PC-3 (cell line): ENCODE measurements around the gene DNAAF1. TPM values are rescaled to one million over a fixed set of nuclear protein-coding genes. Genes with fewer than 3 reads are reported as not detected.
A peak's percentile ranks its signal among the peaks of the same experiment; 100 is the strongest.

Source experiments
- ATAC-seq: fragments of 200-7000 bp; cut with Tn5 transposase; 2 replicates; pipeline ENCODE4 v1.9.1; 2020; ENCODE audit warnings: mild to moderate bottlenecking, moderate library complexity
- BruUV-seq: library from RNA; stranded (reverse); fragments of 400-500 nt; replicated peaks from 2 replicates; lab custom pipeline; 2021; lab: Mats Ljungman, UMichigan
- CTCF ChIA-PET: fragments of 300-600 bp; sonication (Branson Sonifier 250); formaldehyde crosslinking; loops from one replicate; lab custom pipeline; 2022; ENCODE audit warnings: antibody characterized with exemption; lab: Charles Lee
- POLR2A ChIA-PET: fragments of 300-600 bp; sonication (Branson Sonifier 250); formaldehyde crosslinking; loops from one replicate; lab custom pipeline; 2022; ENCODE audit warnings: antibody characterized with exemption; ENCODE audit not compliant: unreplicated experiment; lab: Charles Lee
- DNase-seq: peaks from one replicate; pipeline ENCODE4 v3.0.0-alpha.2; 2015
- H2AFZ ChIP-seq: fragments of 300-600 bp; sonication (generic); 2 replicates; pipeline ENCODE4 v1.6.0; 2016; ENCODE audit warnings: antibody characterized with exemption, low read length
- H3F3A ChIP-seq: fragments of 300-600 bp; sonication (generic); one replicate; pipeline ENCODE4 v1.6.0; 2017; ENCODE audit warnings: antibody characterized with exemption, low read length, control low read depth, mild to moderate bottlenecking; ENCODE audit not compliant: unreplicated experiment
- H3K27ac ChIP-seq: fragments of 300-600 bp; sonication (generic); 2 replicates; pipeline ENCODE4 v1.5.1; 2016; ENCODE audit warnings: mild to moderate bottlenecking, low read length
- H3K27me3 ChIP-seq: fragments of 300-600 bp; sonication (generic); 2 replicates; pipeline ENCODE4 v1.6.1; 2016; ENCODE audit warnings: low read length, mixed read lengths
- H3K36me3 ChIP-seq: fragments of 300-600 bp; sonication (generic); 2 replicates; pipeline ENCODE4 v1.6.1; 2016; ENCODE audit warnings: low read depth, mixed run types, low read length, mixed read lengths
- H3K4me1 ChIP-seq: fragments of 300-600 bp; sonication (generic); 2 replicates; pipeline ENCODE4 v1.5.1; 2016; ENCODE audit warnings: low read length; ENCODE audit not compliant: insufficient read depth
- H3K4me2 ChIP-seq: fragments of 300-600 bp; sonication (generic); 2 replicates; pipeline ENCODE4 v1.6.0; 2016; ENCODE audit warnings: low read length
- H3K4me3 ChIP-seq: fragments of 300-600 bp; sonication (generic); 2 replicates; pipeline ENCODE4 v1.5.1; 2016; ENCODE audit warnings: mild to moderate bottlenecking, low read length, mixed read lengths
- H3K79me2 ChIP-seq: fragments of 300-600 bp; sonication (generic); 2 replicates; pipeline ENCODE4 v1.6.1; 2017; ENCODE audit warnings: low read length, mixed read lengths
- H3K9ac ChIP-seq: fragments of 300-600 bp; sonication (generic); 2 replicates; pipeline ENCODE4 v1.6.0; 2016; ENCODE audit warnings: mild to moderate bottlenecking, low read length
- H3K9me2 ChIP-seq: fragments of 300-600 bp; sonication (generic); replicated peaks from 2 replicates; pipeline ENCODE4 v1.6.1; 2016; ENCODE audit warnings: mixed run types, low read length, mixed read lengths
- H3K9me3 ChIP-seq: fragments of 300-600 bp; sonication (generic); 2 replicates; pipeline ENCODE4 v1.6.1; 2016; ENCODE audit warnings: low read length, mixed read lengths
- H4K20me1 ChIP-seq: fragments of 300-600 bp; sonication (generic); 2 replicates; pipeline ENCODE4 v1.6.1; 2016; ENCODE audit warnings: low read length, mixed read lengths
- EZH2 ChIP-seq: fragments of 300-600 bp; sonication (generic); IDR thresholded peaks from one replicate; pipeline ENCODE4 v1.6.1; 2017; ENCODE audit warnings: antibody characterized with exemption, mild to moderate bottlenecking, low read length; ENCODE audit not compliant: unreplicated experiment
- EZH2phosphoT487 ChIP-seq: fragments of 300-600 bp; sonication (generic); IDR thresholded peaks from 2 replicates; pipeline ENCODE4 v1.6.1; 2018; ENCODE audit warnings: mild to moderate bottlenecking, antibody characterized with exemption, low read length, borderline replicate concordance
- intact Hi-C: fragments of 100-400 bp; cut with micrococcal nuclease; formaldehyde crosslinking; loops from 2 replicates; pipeline ENCODE4 v1.9.0; 2023
- total RNA-seq: library from RNA; depleted of rRNA; stranded (reverse); fragments of >200 nt; gene quantifications from 2 replicates; pipeline ENCODE4 v1.2.3, GENCODE V29; 2014
- TF ChIP-seq, protein P1 (sequence below): fragments of 300-600 bp; sonication (generic); conservative IDR thresholded peaks from 2 replicates; pipeline ENCODE4 v1.5.1; 2017; ENCODE audit warnings: antibody characterized with exemption, low read depth, mild to moderate bottlenecking, low read length

DNAAF1 gene
- total RNA-seq, 1 experiment from 2014 or later, result not detected

DNA sequence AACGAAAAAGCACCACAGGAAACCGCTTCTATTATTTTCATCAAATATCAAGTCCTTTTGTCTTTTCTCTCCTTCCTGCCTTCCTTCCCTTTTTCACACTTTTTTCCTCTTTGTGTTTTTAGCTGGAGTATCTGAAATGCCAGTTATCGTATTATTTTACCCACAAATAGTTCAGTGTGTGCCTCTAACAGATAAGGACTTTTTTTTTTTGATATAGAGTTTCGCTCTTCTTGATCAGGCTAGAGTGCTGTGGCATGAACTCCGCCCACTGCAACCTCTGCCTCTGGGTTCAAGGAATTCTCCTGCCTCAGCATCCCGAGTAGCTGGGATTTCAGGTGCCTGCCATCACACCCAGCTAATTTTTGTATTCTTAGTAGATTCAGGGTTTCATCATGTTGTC, 10.7 kb downstream of the DNAAF1 start:
- 0 out of 2 replicates have a peak, but pooled peaks cover 3% of the 10 kb centered on the region for H3K27me3 ChIP-seq
- TF ChIP-seq EZH2 (no peak), EZH2phosphoT487 (no peak)
- TF ChIP-seq, protein P1, sequence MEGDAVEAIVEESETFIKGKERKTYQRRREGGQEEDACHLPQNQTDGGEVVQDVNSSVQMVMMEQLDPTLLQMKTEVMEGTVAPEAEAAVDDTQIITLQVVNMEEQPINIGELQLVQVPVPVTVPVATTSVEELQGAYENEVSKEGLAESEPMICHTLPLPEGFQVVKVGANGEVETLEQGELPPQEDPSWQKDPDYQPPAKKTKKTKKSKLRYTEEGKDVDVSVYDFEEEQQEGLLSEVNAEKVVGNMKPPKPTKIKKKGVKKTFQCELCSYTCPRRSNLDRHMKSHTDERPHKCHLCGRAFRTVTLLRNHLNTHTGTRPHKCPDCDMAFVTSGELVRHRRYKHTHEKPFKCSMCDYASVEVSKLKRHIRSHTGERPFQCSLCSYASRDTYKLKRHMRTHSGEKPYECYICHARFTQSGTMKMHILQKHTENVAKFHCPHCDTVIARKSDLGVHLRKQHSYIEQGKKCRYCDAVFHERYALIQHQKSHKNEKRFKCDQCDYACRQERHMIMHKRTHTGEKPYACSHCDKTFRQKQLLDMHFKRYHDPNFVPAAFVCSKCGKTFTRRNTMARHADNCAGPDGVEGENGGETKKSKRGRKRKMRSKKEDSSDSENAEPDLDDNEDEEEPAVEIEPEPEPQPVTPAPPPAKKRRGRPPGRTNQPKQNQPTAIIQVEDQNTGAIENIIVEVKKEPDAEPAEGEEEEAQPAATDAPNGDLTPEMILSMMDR, result no peak
- no TSS peak for BruUV-seq
- H4K20me1 ChIP-seq, result no peaks in the 10 kb centered on the region
- H3K36me3 ChIP-seq, result no peaks in the 10 kb centered on the region
- POLR2A ChIA-PET, result no interaction called here
- H3K9me2 ChIP-seq, result no peaks in the 10 kb centered on the region
- no peaks in the 10 kb centered on the region for H3F3A ChIP-seq
- no peak overlapping the region for H2AFZ ChIP-seq
- CTCF ChIA-PET, result no interaction called here
- H3K4me2 ChIP-seq, result no peak overlapping the region
- intact Hi-C loops, result no loop called here
- no peaks in the 10 kb centered on the region for H3K9me3 ChIP-seq
- H3K79me2 ChIP-seq, result no peaks in the 10 kb centered on the region
- no peak overlapping the region for H3K27ac ChIP-seq
- H3K4me3 ChIP-seq, result no peak overlapping the region
- no peak for DNase-seq
- H3K4me1 ChIP-seq, result no peaks in the 10 kb centered on the region
- ATAC-seq, result no peak
- no peak overlapping the region for H3K9ac ChIP-seq

DNA sequence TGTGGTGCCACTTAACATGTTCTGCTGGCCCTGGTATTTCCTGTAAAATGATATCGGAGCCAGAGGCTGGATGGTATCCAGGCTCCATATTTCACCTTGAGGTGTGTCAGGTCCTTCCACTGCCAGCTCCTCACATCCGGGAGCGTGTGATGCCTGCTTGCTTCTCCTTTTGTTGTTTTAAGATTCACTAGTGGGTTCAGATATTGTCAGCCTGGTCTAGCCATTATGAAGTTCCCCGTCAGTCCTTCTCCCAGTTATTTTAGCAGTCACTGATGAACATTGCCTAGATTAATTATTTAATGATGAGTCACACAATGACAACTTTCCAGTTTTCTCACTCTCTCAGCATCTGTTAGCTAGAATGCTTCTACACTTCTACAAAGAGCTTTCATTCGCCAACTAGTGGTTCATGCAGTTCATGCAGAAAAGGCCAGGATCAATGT, 11.3 kb downstream of the DNAAF1 start:
- Histone ChIP-seq H3K9me3 (no peaks in the 10 kb centered on the region), H3K27me3 (0 out of 2 replicates have a peak, but pooled peaks cover 3% of the 10 kb centered on the region), H3K27ac (no peak overlapping the region), H3K4me1 (no peaks in the 10 kb centered on the region), H3K79me2 (no peaks in the 10 kb centered on the region), H3K9ac (no peak overlapping the region), H4K20me1 (no peaks in the 10 kb centered on the region), H2AFZ (no peak overlapping the region), H3F3A (no peaks in the 10 kb centered on the region), H3K9me2 (no peaks in the 10 kb centered on the region), H3K4me3 (no peak overlapping the region), H3K4me2 (no peak overlapping the region), H3K36me3 (no peaks in the 10 kb centered on the region)
- intact Hi-C loops, result no loop called here
- DNase-seq (peak; percentile 25), ATAC-seq (peak; percentile 18; the same call in 1 of the 2 replicates)
- ChIA-PET POLR2A (no interaction called here), CTCF (no interaction called here)
- no peak for TF ChIP-seq EZH2
- BruUV-seq, result no TSS peak

DNA sequence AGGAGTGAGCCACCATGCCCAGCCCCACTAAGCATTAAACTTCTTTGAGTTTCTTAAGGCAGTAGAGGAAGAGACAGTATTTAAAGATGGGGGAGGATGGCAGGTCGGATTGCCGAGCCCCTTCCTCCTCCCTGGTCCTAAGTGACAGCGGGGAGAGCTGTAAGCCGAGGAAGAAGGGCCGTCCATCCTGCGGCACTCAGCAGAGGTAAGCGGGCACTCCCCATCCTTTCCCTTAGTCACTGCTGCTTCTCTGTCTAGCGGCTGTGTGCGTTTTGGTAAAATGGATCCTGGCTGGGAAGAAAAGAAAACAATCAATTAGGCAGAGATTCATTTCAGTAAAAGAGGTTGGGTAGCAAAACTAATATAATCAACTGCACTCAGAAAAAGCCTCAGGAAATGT, 13.9 kb downstream of the DNAAF1 start:
- POLR2A ChIA-PET, result no interaction called here
- H3K9me2 ChIP-seq, result no peaks in the 10 kb centered on the region
- ATAC-seq, result no peak
- no peaks in the 10 kb centered on the region for H3K36me3 ChIP-seq
- no peaks in the 10 kb centered on the region for H3K9me3 ChIP-seq
- H3K4me2 ChIP-seq, result no peak overlapping the region
- H3K79me2 ChIP-seq, result no peaks in the 10 kb centered on the region
- TF ChIP-seq, protein P1, result no peak
- TF ChIP-seq EZH2phosphoT487 (no peak), EZH2 (no peak)
- intact Hi-C loops, result no loop called here
- H3K9ac ChIP-seq, result no peak overlapping the region
- no peaks in the 10 kb centered on the region for H4K20me1 ChIP-seq
- CTCF ChIA-PET, result no interaction called here
- H3K4me1 ChIP-seq, result no peaks in the 10 kb centered on the region
- no peaks in the 10 kb centered on the region for H3F3A ChIP-seq
- H3K27me3 ChIP-seq, result peaks cover 5% of the 10 kb centered on the region
- no peak overlapping the region for H3K4me3 ChIP-seq
- H3K27ac ChIP-seq, result no peak overlapping the region
- BruUV-seq, result no TSS peak
- DNase-seq, result no peak
- H2AFZ ChIP-seq, result no peak overlapping the region
